GM18505 (cell line): Measurements from ENCODE around the gene TNFSF9.
"Not testable (repeated sequence)": the region's sequence is repeated elsewhere in the genome, so short reads cannot be mapped to it uniquely, and the experiment has no call there.

ENCODE experiments used
- ATAC-seq: cut with Tn5 transposase; IDR thresholded peaks from one replicate; pipeline ENCODE4 v1.9.1; 2021; ENCODE audit not compliant: unreplicated experiment
- POLR2A ChIP-seq: IDR thresholded peaks from 4 replicates; pipeline ENCODE4 v1.6.1; 2011; ENCODE audit warnings: borderline replicate concordance; ENCODE audit not compliant: insufficient read depth, insufficient read length; ENCODE audit errors: extremely low read depth

The TNFSF9 gene

GRCh38 chr19:6533000-6533328, 2.1 kb downstream of the TNFSF9 start:
- no peak for ATAC-seq
- TF ChIP-seq POLR2A: no peak

DNA sequence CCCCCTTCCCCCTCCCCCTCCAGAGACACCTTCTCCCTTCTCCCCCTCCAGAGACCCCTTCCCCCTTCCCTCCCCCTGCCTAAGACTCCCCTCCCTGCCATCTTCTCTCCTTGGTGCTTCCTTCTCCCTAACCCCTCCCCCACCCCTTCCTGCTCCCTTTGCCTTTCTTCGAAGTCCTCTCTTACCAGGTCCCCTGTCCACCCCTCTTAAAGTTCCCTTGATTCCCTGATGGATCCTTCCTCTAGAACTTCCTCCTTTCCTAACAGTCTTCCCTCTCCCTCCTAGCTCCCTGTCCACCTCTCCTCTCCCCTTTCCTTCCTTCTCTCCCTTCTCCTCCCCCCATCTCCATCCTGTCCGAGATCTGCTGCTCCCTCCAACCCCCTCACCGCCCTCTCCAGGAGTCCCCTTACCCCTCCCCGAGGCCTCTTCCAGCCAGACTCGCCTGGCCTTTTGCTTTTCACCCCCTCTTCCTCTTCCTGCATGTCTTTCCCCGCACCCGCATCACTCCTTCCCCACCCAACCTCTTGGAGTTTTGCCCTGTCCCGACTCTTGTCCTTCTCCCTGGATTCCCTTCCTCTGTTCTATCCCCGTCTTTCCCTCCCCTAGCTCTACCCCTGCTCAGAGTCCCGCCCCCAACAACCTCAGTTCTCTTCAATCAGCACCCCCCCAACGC, 3.1 kb downstream of the TNFSF9 start:
- ATAC-seq: no peak
- TF ChIP-seq POLR2A: no peak

GRCh38 chr19:6534451-6535093, 3.7 kb downstream of the TNFSF9 start:
- no peak for ATAC-seq

DNA sequence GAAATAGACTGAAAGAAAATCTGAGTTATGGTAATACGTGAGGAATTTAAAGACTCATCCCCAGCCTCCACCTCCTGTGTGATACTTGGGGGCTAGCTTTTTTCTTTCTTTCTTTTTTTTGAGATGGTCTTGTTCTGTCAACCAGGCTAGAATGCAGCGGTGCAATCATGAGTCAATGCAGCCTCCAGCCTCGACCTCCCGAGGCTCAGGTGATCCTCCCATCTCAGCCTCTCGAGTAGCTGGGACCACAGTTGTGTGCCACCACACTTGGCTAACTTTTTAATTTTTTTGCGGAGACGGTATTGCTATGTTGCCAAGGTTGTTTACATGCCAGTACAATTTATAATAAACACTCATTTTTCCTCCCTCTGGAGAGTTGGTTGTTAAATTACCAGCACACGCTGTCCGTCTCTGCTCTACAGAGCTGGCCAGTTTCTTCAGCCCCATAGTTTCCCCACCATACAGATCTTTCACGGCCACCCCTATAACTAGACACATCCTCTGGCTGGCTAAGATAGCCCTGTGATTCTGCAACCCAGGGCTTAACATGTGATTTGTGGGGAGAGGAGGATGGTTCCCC, 4.8 kb downstream of the TNFSF9 start:
- ATAC-seq: no peak
- no peak for TF ChIP-seq POLR2A

More at GRCh38 chr19:6534451-6535093, 3.7 kb downstream of the TNFSF9 start:
- TF ChIP-seq POLR2A: peak; percentile 48

GRCh38 chr19:6539514-6539913, 8.7 kb downstream of the TNFSF9 start:
- no peak for ATAC-seq
- TF ChIP-seq POLR2A: no peak

GRCh38 chr19:6540918-6541689, 10.3 kb downstream of the TNFSF9 start:
- ATAC-seq: no peak
- TF ChIP-seq POLR2A: peak; percentile 27

GRCh38 chr19:6543866-6544347, 13.1 kb downstream of the TNFSF9 start:
- TF ChIP-seq POLR2A: no peak
- no peak for ATAC-seq

- ATAC-seq: not testable (repeated sequence)
Measured at GRCh38 chr19:6550679-6551078, 19.9 kb downstream of the TNFSF9 start.

- no peak for TF ChIP-seq POLR2A
- ATAC-seq: no peak
Measured at GRCh38 chr19:6551091-6551490, 20.3 kb downstream of the TNFSF9 start.

GRCh38 chr19:6551607-6552450, 21.0 kb downstream of the TNFSF9 start:
- no peak for TF ChIP-seq POLR2A
- ATAC-seq: no peak

DNA sequence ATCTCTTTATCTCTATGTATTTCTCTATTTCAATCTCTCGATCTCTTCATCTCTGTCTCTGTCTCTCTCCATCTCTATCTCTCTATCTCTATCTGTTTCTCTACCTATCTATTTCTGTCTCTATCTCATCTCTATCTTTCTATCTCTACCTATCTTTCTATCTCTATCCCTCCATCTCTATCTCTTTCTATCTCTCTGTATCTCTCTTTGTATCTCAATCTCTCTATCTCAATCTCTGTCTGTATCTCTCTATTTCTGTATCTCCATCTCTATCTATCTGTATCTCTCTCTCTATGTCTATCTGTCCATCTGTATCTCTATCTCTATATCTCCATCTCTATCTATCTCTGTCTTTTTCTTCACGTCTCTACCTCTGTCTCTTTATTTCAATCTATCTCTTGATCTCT, 25.2 kb downstream of the TNFSF9 start:
- no peak for ATAC-seq

GRCh38 chr19:6556480-6557195, 25.8 kb downstream of the TNFSF9 start:
- no peak for ATAC-seq
- no peak for TF ChIP-seq POLR2A

More for the DNA sequence above, 25.2 kb downstream of the TNFSF9 start:
- TF ChIP-seq POLR2A: no peak

DNA sequence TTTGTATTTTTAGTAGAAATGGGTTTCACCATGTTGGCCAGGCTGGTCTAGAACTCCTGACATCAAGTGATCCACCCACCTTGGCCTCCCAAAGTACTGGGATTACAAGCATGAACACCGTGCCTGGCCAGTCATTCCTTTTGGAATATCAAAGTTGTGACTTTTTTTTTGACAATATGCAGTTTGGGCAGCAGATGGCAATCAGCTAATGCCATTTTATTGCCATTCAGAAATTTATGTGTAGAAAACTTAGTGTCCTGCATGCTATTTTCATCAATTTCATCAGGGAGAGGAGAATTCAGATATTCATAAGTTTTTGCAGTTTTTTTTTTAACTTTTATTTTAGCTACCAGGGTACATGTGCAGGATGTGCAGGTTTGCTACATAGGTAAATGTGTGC, 31.6 kb downstream of the TNFSF9 start:
- not testable (repeated sequence) for ATAC-seq

DNA sequence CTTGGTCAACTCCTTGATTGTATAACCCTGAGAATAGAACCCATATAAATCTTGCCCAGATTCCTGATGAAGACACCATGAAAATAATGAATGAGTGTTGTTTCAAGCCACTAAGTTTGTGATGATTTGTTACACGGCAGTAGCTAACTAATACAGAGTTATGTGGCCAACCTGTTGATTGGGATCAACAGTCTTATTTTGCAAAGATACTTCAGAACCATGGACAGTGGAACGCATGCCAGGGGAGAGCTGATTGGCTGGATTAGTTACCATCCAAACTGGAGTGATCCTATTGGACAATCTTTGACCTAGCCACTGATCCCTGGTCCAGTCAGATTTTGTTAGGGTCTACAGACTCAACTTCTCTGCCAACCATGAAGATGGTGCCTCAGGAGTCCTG, 33.6 kb downstream of the TNFSF9 start:
- ATAC-seq: no peak
- TF ChIP-seq POLR2A: no peak

GRCh38 chr19:6566727-6567126, 35.9 kb downstream of the TNFSF9 start:
- ATAC-seq: not testable (repeated sequence)
